Osteoblast (primary cell): ENCODE data around the gene SMO. TPM values are rescaled to one million over a fixed set of nuclear protein-coding genes. Genes with fewer than 3 reads are reported as not detected.
A peak's percentile ranks its signal among the peaks of the same experiment; 100 is the strongest.

Experiments
- DNase-seq: peaks from one replicate; pipeline ENCODE4 v3.0.0; 2011; ENCODE audit warnings: low spot score, mixed read lengths; ENCODE audit not compliant: insufficient read length; ENCODE audit errors: missing footprints
- H2AFZ ChIP-seq: 2 replicates; pipeline ENCODE4 v1.6.0; 2011; ENCODE audit warnings: mild to moderate bottlenecking, low read length
- H3K27ac ChIP-seq: 2 replicates; pipeline ENCODE4 v1.5.1; 2011; ENCODE audit warnings: mild to moderate bottlenecking, low read depth, low read length, moderate library complexity
- H3K27me3 ChIP-seq: 2 replicates; pipeline ENCODE4 v1.6.0; 2012; ENCODE audit warnings: mild to moderate bottlenecking, control low read depth, inconsistent platforms, low read length, moderate library complexity; ENCODE audit not compliant: insufficient read depth
- H3K36me3 ChIP-seq: 2 replicates; pipeline ENCODE4 v1.5.1; 2011; ENCODE audit warnings: mild to moderate bottlenecking, low read length, control low read depth, moderate library complexity; ENCODE audit not compliant: insufficient read depth
- H3K4me1 ChIP-seq: 2 replicates; pipeline ENCODE4 v1.5.1; 2011; ENCODE audit warnings: mild to moderate bottlenecking, low read length, control low read depth, moderate library complexity; ENCODE audit not compliant: insufficient read depth
- H3K4me2 ChIP-seq: 2 replicates; pipeline ENCODE4 v1.6.0; 2011; ENCODE audit warnings: mild to moderate bottlenecking, low read length; ENCODE audit not compliant: insufficient read depth
- H3K4me3 ChIP-seq: fragments of 200-600 bp; sonication (generic); 3 replicates; pipeline ENCODE4 v1.5.1; 2012; ENCODE audit warnings: mild to moderate bottlenecking, low read length, inconsistent platforms; ENCODE audit not compliant: insufficient read depth
- H3K79me2 ChIP-seq: 2 replicates; pipeline ENCODE4 v1.6.0; 2012; ENCODE audit warnings: mild to moderate bottlenecking, low read length, control low read depth, inconsistent platforms; ENCODE audit not compliant: insufficient read depth
- H3K9me3 ChIP-seq: 2 replicates; pipeline ENCODE4 v1.5.1; 2011; ENCODE audit warnings: low read depth, low read length, control low read depth
- H4K20me1 ChIP-seq: 2 replicates; pipeline ENCODE4 v1.6.0; 2012; ENCODE audit warnings: mild to moderate bottlenecking, low read length, control low read depth; ENCODE audit not compliant: insufficient read depth
- total RNA-seq: library from RNA; depleted of rRNA; stranded (reverse); fragments of >200 nt; gene quantifications from 2 replicates; pipeline ENCODE4 v1.2.3, GENCODE V29; 2012
- TF ChIP-seq, protein P1 (sequence below): IDR thresholded peaks from 2 replicates; pipeline ENCODE4 v1.5.1; 2011; ENCODE audit warnings: mild to moderate bottlenecking, low read depth, low read length, moderate library complexity; ENCODE audit errors: extremely low read depth

Gene SMO
- total RNA-seq, 1 donor: 19.9 TPM

DNA sequence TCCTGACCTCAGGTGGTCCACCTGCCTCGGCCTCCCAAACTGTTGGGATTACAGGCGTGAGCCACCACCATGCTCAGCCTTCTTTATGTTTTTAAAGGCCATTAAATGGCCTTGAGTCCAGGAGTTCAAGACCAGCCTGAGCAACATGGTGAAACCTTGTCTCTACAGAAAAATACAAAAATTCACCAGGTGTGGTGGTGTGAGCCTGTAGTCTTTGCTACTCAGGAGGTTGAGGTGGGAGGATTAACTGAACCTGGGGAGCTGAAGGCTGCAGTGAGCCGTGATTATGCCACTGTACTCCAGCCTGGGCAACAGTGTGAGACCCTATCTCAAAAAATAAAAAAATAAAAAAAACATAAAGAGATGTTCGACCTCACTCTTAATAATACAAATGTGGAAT is 11.0 kb downstream of the SMO start:
- Histone ChIP-seq H3K4me1 (no peaks in the 10 kb centered on the region), H3K4me2 (no peak overlapping the region), H3K27ac (no peak overlapping the region), H3K79me2 (no peaks in the 10 kb centered on the region), H2AFZ (no peak overlapping the region), H3K36me3 (no peaks in the 10 kb centered on the region), H3K4me3 (no peak overlapping the region), H3K27me3 (no peaks in the 10 kb centered on the region), H3K9me3 (no peaks in the 10 kb centered on the region), H4K20me1 (peaks cover 13% of the 10 kb centered on the region)
- TF ChIP-seq, protein P1, sequence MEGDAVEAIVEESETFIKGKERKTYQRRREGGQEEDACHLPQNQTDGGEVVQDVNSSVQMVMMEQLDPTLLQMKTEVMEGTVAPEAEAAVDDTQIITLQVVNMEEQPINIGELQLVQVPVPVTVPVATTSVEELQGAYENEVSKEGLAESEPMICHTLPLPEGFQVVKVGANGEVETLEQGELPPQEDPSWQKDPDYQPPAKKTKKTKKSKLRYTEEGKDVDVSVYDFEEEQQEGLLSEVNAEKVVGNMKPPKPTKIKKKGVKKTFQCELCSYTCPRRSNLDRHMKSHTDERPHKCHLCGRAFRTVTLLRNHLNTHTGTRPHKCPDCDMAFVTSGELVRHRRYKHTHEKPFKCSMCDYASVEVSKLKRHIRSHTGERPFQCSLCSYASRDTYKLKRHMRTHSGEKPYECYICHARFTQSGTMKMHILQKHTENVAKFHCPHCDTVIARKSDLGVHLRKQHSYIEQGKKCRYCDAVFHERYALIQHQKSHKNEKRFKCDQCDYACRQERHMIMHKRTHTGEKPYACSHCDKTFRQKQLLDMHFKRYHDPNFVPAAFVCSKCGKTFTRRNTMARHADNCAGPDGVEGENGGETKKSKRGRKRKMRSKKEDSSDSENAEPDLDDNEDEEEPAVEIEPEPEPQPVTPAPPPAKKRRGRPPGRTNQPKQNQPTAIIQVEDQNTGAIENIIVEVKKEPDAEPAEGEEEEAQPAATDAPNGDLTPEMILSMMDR: no peak
- no peak for DNase-seq

DNA sequence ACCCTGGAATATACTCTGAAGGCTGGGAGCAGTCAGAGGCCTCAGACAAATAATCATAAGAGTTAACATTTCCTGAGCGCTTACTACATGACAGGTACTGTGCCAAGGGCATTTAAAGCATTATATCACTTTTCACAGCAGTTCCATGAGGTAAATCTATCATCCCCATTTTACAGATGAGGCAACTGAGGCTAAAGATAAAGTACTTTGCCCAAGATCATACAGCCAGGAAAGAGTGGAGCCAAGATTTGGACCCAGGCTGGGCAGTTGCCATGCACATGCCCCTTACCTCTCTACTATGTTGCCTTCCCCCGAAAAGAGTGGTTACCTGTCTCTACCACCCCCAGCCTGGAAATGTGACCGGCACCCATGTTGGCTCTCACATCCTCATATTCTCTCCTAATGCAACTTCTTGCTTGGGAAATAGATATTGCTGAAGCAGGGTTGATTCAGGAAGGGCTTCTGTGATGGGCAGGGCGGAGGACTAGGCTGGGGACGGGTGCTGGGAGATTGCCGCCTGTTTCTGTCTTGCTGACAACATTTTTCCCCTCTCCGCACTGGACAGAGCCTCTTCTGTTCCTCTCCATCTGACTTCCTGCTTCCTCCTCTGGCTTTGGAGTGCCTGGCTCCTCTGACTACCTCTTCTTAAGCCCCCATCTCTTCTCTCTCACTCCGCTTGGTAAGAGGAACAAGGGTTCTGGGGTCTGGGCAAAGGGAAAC is 13.8 kb downstream of the SMO start:
- Histone ChIP-seq H3K36me3 (no peaks in the 10 kb centered on the region), H3K79me2 (no peaks in the 10 kb centered on the region), H2AFZ (no peak overlapping the region), H3K9me3 (no peaks in the 10 kb centered on the region), H3K4me3 (no peak overlapping the region), H3K27me3 (no peaks in the 10 kb centered on the region), H3K4me2 (no peak overlapping the region), H4K20me1 (peaks cover 13% of the 10 kb centered on the region), H3K27ac (no peak overlapping the region), H3K4me1 (no peaks in the 10 kb centered on the region)
- TF ChIP-seq, protein P1: no peak
- peak; percentile 34 for DNase-seq

DNA sequence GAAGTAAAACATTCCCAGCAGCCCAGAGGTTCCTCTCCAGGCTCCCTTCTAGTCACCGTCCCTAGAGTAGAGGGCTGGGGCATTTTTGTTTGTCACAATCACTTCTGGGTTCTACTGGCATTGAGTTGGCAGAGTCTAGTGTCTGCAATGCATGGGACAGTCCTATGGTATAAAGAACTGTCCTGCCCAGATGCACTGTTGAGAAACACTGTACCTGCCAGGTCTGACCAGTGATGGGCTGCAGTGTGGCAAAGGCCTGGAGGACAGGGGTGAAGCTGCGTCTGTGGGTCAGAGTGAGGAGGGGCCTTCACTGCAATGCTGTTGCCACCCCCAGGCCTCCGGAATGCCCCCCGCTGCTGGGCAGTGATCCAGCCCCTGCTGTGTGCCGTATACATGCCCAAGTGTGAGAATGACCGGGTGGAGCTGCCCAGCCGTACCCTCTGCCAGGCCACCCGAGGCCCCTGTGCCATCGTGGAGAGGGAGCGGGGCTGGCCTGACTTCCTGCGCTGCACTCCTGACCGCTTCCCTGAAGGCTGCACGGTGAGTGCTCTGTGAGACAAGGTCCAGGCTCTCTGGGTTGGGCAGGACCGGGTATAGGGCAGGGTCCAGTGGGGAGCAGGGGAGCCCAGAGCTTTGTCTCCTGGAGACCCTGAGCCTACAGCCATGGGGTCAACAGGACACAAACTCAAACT is 14.8 kb downstream of the SMO start:
- H3K36me3 ChIP-seq: no peaks in the 10 kb centered on the region
- TF ChIP-seq, protein P1: no peak
- peak; percentile 32 for DNase-seq
- no peaks in the 10 kb centered on the region for H3K9me3 ChIP-seq
- no peak overlapping the region for H3K4me3 ChIP-seq
- no peak overlapping the region for H3K4me2 ChIP-seq
- H3K79me2 ChIP-seq: no peaks in the 10 kb centered on the region
- no peaks in the 10 kb centered on the region for H3K4me1 ChIP-seq
- no peaks in the 10 kb centered on the region for H3K27me3 ChIP-seq
- no peak overlapping the region for H2AFZ ChIP-seq
- peaks cover 12% of the 10 kb centered on the region for H4K20me1 ChIP-seq
- H3K27ac ChIP-seq: no peak overlapping the region

DNA sequence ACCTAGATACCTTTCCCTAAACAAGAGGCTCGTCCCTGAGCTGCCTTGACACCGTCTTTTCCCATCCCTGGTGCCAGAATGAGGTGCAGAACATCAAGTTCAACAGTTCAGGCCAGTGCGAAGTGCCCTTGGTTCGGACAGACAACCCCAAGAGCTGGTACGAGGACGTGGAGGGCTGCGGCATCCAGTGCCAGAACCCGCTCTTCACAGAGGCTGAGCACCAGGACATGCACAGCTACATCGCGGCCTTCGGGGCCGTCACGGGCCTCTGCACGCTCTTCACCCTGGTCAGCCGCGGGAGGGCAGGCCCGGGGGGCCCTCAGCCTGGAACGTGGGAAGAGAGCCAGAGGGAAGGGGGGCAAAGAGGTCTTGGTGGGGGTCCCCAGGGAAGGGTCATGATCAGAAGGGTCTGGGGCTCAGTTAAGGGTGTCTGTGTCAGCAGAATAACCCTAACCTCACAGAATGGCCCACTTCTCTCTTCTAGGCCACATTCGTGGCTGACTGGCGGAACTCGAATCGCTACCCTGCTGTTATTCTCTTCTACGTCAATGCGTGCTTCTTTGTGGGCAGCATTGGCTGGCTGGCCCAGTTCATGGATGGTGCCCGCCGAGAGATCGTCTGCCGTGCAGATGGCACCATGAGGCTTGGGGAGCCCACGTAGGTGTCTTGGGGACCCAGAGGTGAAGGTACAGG is 16.8 kb downstream of the SMO start:
- Histone ChIP-seq H3K36me3 (no peaks in the 10 kb centered on the region), H4K20me1 (peaks cover 10% of the 10 kb centered on the region), H3K79me2 (no peaks in the 10 kb centered on the region), H3K4me3 (no peak overlapping the region), H3K4me1 (no peaks in the 10 kb centered on the region), H3K27ac (no peak overlapping the region), H2AFZ (no peak overlapping the region), H3K4me2 (no peak overlapping the region), H3K9me3 (no peaks in the 10 kb centered on the region), H3K27me3 (no peaks in the 10 kb centered on the region)
- DNase-seq: no peak
- TF ChIP-seq, protein P1: no peak
